Measurements from ENCODE around the gene VIM.

Gene VIM

GRCh38 chr10:17209881-17210280, 18.2 kb upstream of the VIM start:
- no peak for DNase-seq (ENCODE audit: low read depth)

- no peak for DNase-seq (ENCODE audit: low read depth)
Observed at GRCh38 chr10:17210361-17210760, 17.7 kb upstream of the VIM start.

GRCh38 chr10:17212802-17213221, 15.2 kb upstream of the VIM start:
- no peak for DNase-seq (ENCODE audit: low read depth)

GRCh38 chr10:17213646-17214349, 14.2 kb upstream of the VIM start:
- DNase-seq (ENCODE audit: low read depth) = no peak

- no peak for DNase-seq (ENCODE audit: low read depth)
Observed at GRCh38 chr10:17214526-17214925, 13.5 kb upstream of the VIM start.

- no peak for DNase-seq (ENCODE audit: low read depth)
Observed at GRCh38 chr10:17214971-17215781, 12.9 kb upstream of the VIM start.

GRCh38 chr10:17215782-17216122, 12.3 kb upstream of the VIM start:
- no peak for DNase-seq (ENCODE audit: low read depth)

- no peak for DNase-seq (ENCODE audit: low read depth)
Observed at GRCh38 chr10:17216217-17216900, 11.7 kb upstream of the VIM start.

- no peak for DNase-seq (ENCODE audit: low read depth)
Observed at GRCh38 chr10:17216901-17217395, 11.1 kb upstream of the VIM start.

GRCh38 chr10:17217631-17218232, 10.3 kb upstream of the VIM start:
- DNase-seq (ENCODE audit: low read depth) = no peak

GRCh38 chr10:17219024-17219423, 9.0 kb upstream of the VIM start:
- DNase-seq (ENCODE audit: low read depth) = no peak

GRCh38 chr10:17220652-17221100, 7.4 kb upstream of the VIM start:
- no peak for DNase-seq (ENCODE audit: low read depth)

- no peak for DNase-seq (ENCODE audit: low read depth)
Observed at GRCh38 chr10:17222329-17222728, 5.7 kb upstream of the VIM start.

GRCh38 chr10:17225808-17226207, 2.2 kb upstream of the VIM start:
- no peak for DNase-seq (ENCODE audit: low read depth)

- no peak for DNase-seq (ENCODE audit: low read depth)
Observed at GRCh38 chr10:17226891-17227303, 1.1 kb upstream of the VIM start.

- DNase-seq (ENCODE audit: low read depth) = peak; percentile 22
Observed at GRCh38 chr10:17227367-17228090, 512 bp upstream of the VIM start.

- DNase-seq (ENCODE audit: low read depth) = peak; percentile 69
Observed at GRCh38 chr10:17229016-17229716, 1.1 kb downstream of the VIM start.

GRCh38 chr10:17229717-17229966, 1.6 kb downstream of the VIM start:
- DNase-seq (ENCODE audit: low read depth) = no peak

- peak; percentile 83 for DNase-seq (ENCODE audit: low read depth)
Observed at GRCh38 chr10:17229967-17230682, 2.1 kb downstream of the VIM start.

GRCh38 chr10:17231788-17232187, 3.7 kb downstream of the VIM start:
- DNase-seq (ENCODE audit: low read depth) = no peak
